ENCODE results near the gene DNAJC11.
"Not testable (repeated sequence)": the region's sequence is repeated elsewhere in the genome, so short reads cannot be mapped to it uniquely, and the experiment has no call there.

Gene DNAJC11

GRCh38 chr1:6623269-6623965 lies 78.2 kb downstream of the DNAJC11 start:
- DNase-seq (ENCODE audit: low spot score): no peak

GRCh38 chr1:6622396-6623152 lies 79.0 kb downstream of the DNAJC11 start:
- DNase-seq (ENCODE audit: low spot score): no peak

GRCh38 chr1:6621429-6622391 lies 79.9 kb downstream of the DNAJC11 start:
- DNase-seq (ENCODE audit: low spot score): no peak

- DNase-seq (ENCODE audit: low spot score): no peak
These were observed 82.6 kb downstream of the DNAJC11 start for GRCh38 chr1:6619045-6619444.

GRCh38 chr1:6614929-6615785 lies 86.5 kb downstream of the DNAJC11 start:
- peak; percentile 45 for DNase-seq (ENCODE audit: low spot score)

- peak; percentile 83 for DNase-seq (ENCODE audit: low spot score)
These were observed 87.3 kb downstream of the DNAJC11 start for GRCh38 chr1:6614019-6614928.

- DNase-seq (ENCODE audit: low spot score): peak; percentile 99
These were observed 88.1 kb downstream of the DNAJC11 start, which contains the start of gene PHF13 for GRCh38 chr1:6613361-6614018. PHF13 (plus strand) TSS chr1:6613731; CDS start chr1:6614067, 336 bp downstream.

- DNase-seq (ENCODE audit: low spot score): peak; percentile 87
These were observed 88.8 kb downstream of the DNAJC11 start for GRCh38 chr1:6612641-6613360.

GRCh38 chr1:6603915-6604558 lies 97.6 kb downstream of the DNAJC11 start:
- DNase-seq (ENCODE audit: low spot score): peak; percentile 80

GRCh38 chr1:6603238-6603914 lies 98.2 kb downstream of the DNAJC11 start:
- DNase-seq (ENCODE audit: low spot score): peak; percentile 49

- peak; percentile 96 for DNase-seq (ENCODE audit: low spot score)
These were observed 98.9 kb downstream of the DNAJC11 start, which contains the start of gene KLHL21 for GRCh38 chr1:6602669-6603237. KLHL21 (minus strand) TSS chr1:6602869; CDS start chr1:6602817, 52 bp downstream.

- DNase-seq (ENCODE audit: low spot score): peak; percentile 73
These were observed 99.5 kb downstream of the DNAJC11 start for GRCh38 chr1:6601923-6602668.

GRCh38 chr1:6601049-6601922 lies 100.3 kb downstream of the DNAJC11 start:
- DNase-seq (ENCODE audit: low spot score): peak; percentile 94

- no peak for DNase-seq (ENCODE audit: low spot score)
These were observed 101.1 kb downstream of the DNAJC11 start for GRCh38 chr1:6600410-6601048.

GRCh38 chr1:6599991-6600390 lies 101.6 kb downstream of the DNAJC11 start:
- DNase-seq (ENCODE audit: low spot score): not testable (repeated sequence)

Data from AG08396 (cell line).